Measurements from ENCODE around the gene VWA5A. TPM values are rescaled to one million over a fixed set of nuclear protein-coding genes. Genes with fewer than 3 reads are reported as not detected.
A peak's percentile ranks its signal among the peaks of the same experiment; 100 is the strongest.

The VWA5A gene
- polyA plus RNA-seq, 1 donor from 2014 or later, result 82.2 TPM

- TF ChIP-seq RAD21 (conservative IDR thresholded peaks at IDR 0.05), result no peak
- TF ChIP-seq SMC3 (conservative IDR thresholded peaks at IDR 0.05; ENCODE audit: poor library complexity), result no peak
- TF ChIP-seq EZH2 (IDR thresholded peaks at IDR 0.05; ENCODE audit: borderline replicate concordance, insufficient read depth, low read length, poor library complexity, severe bottlenecking), result no peak
- no peak for TF ChIP-seq REST (IDR thresholded peaks at IDR 0.05; ENCODE audit: borderline replicate concordance)
- no peak for TF ChIP-seq POLR2AphosphoS5 (IDR thresholded peaks at IDR 0.05)
- TF ChIP-seq EP300 (conservative IDR thresholded peaks at IDR 0.05; ENCODE audit: poor library complexity, severe bottlenecking), result no peak
- TF ChIP-seq, protein P1, sequence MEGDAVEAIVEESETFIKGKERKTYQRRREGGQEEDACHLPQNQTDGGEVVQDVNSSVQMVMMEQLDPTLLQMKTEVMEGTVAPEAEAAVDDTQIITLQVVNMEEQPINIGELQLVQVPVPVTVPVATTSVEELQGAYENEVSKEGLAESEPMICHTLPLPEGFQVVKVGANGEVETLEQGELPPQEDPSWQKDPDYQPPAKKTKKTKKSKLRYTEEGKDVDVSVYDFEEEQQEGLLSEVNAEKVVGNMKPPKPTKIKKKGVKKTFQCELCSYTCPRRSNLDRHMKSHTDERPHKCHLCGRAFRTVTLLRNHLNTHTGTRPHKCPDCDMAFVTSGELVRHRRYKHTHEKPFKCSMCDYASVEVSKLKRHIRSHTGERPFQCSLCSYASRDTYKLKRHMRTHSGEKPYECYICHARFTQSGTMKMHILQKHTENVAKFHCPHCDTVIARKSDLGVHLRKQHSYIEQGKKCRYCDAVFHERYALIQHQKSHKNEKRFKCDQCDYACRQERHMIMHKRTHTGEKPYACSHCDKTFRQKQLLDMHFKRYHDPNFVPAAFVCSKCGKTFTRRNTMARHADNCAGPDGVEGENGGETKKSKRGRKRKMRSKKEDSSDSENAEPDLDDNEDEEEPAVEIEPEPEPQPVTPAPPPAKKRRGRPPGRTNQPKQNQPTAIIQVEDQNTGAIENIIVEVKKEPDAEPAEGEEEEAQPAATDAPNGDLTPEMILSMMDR (IDR thresholded peaks at IDR 0.05; ENCODE audit: poor library complexity, severe bottlenecking), result no peak
- no peak for TF ChIP-seq TAF1 (IDR thresholded peaks at IDR 0.05; ENCODE audit: low read depth)
- no peak for TF ChIP-seq MXI1 (conservative IDR thresholded peaks at IDR 0.05; ENCODE audit: poor library complexity, severe bottlenecking)
- H3K27ac ChIP-seq (ENCODE audit: low read length), result peak overlapping the region; percentile 99
Observed at GRCh38 chr11:124085583-124085982, 29.7 kb upstream of the VWA5A start.

GRCh38 chr11:124085997-124086846, 29.0 kb upstream of the VWA5A start:
- TF ChIP-seq POLR2AphosphoS5 (IDR thresholded peaks at IDR 0.05) (peak; percentile 87), EZH2 (IDR thresholded peaks at IDR 0.05; ENCODE audit: borderline replicate concordance, insufficient read depth, low read length, poor library complexity, severe bottlenecking) (no peak), RAD21 (conservative IDR thresholded peaks at IDR 0.05) (peak; percentile 50), EP300 (conservative IDR thresholded peaks at IDR 0.05; ENCODE audit: poor library complexity, severe bottlenecking) (peak; percentile 73), SMC3 (conservative IDR thresholded peaks at IDR 0.05; ENCODE audit: poor library complexity) (peak; percentile 21), TAF1 (IDR thresholded peaks at IDR 0.05; ENCODE audit: low read depth) (peak; percentile 55), REST (IDR thresholded peaks at IDR 0.05; ENCODE audit: borderline replicate concordance) (peak; percentile 90), MXI1 (conservative IDR thresholded peaks at IDR 0.05; ENCODE audit: poor library complexity, severe bottlenecking) (peak; percentile 48)
- TF ChIP-seq, protein P1 (IDR thresholded peaks at IDR 0.05; ENCODE audit: poor library complexity, severe bottlenecking), result peak; percentile 23
- H3K4me2 ChIP-seq (ENCODE audit: low read length), result peak overlapping the region; percentile 58
- no peaks in the 10 kb centered on the region for H3K79me2 ChIP-seq (replicated peaks; ENCODE audit: insufficient read depth, low read length)
- H3K27me3 ChIP-seq (ENCODE audit: insufficient read depth, low read depth, low read length), result no peaks in the 10 kb centered on the region
- H3K9me3 ChIP-seq (ENCODE audit: low read length), result no peaks in the 10 kb centered on the region
- peaks cover 24% of the 10 kb centered on the region for H3F3A ChIP-seq (ENCODE audit: insufficient read depth, low read length, poor library complexity, severe bottlenecking)
- peak overlapping the region; percentile 77 for H3K9ac ChIP-seq (ENCODE audit: low read length)
- H3K27ac ChIP-seq (ENCODE audit: low read length), result peak overlapping the region; percentile 99
- no peaks in the 10 kb centered on the region for H3K36me3 ChIP-seq (ENCODE audit: insufficient read depth, low read length)
- H3K9me2 ChIP-seq (ENCODE audit: insufficient read depth, low read length), result no peaks in the 10 kb centered on the region
- H2AFZ ChIP-seq (ENCODE audit: low read depth, low read length), result peak overlapping the region; percentile 58
- no peaks in the 10 kb centered on the region for H4K20me1 ChIP-seq (ENCODE audit: insufficient read depth)
- H3K4me3 ChIP-seq (ENCODE audit: low read length), result peak overlapping the region; percentile 58

More at GRCh38 chr11:124085583-124085982, 29.7 kb upstream of the VWA5A start:
- peak overlapping the region; percentile 58 for H3K4me2 ChIP-seq (ENCODE audit: low read length)
- no peaks in the 10 kb centered on the region for H4K20me1 ChIP-seq (ENCODE audit: insufficient read depth)
- no peaks in the 10 kb centered on the region for H3K79me2 ChIP-seq (replicated peaks; ENCODE audit: insufficient read depth, low read length)
- peak overlapping the region; percentile 58 for H2AFZ ChIP-seq (ENCODE audit: low read depth, low read length)
- H3K9ac ChIP-seq (ENCODE audit: low read length), result peak overlapping the region; percentile 77
- no peaks in the 10 kb centered on the region for H3K27me3 ChIP-seq (ENCODE audit: insufficient read depth, low read depth, low read length)
- H3K36me3 ChIP-seq (ENCODE audit: insufficient read depth, low read length), result no peaks in the 10 kb centered on the region
- peaks cover 18% of the 10 kb centered on the region for H3F3A ChIP-seq (ENCODE audit: insufficient read depth, low read length, poor library complexity, severe bottlenecking)
- H3K4me3 ChIP-seq (ENCODE audit: low read length), result peak overlapping the region; percentile 58
- no peaks in the 10 kb centered on the region for H3K9me3 ChIP-seq (ENCODE audit: low read length)
- no peaks in the 10 kb centered on the region for H3K9me2 ChIP-seq (ENCODE audit: insufficient read depth, low read length)

All from neural cell (in vitro differentiated cells).